ENCODE data around the gene CSF3.

DNA sequence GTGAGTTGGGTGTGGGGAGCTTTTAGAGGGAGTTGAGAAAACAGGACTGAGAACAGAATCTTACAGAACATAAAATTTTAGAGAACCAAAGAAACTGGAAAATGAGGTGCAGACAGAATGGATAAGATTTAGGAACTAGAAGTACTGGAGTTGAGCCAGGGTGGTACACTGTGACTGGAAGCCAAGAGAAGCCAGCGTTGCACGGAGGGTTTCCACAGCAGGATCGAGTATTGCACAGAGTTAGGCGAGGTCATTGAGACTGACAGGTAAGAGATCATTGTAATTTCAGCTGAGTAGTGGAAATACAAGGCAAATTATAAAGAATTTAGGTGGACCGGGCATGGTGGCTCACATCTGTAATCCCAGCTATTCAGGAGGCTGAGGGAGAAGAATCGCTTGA is 45.9 kb upstream of the CSF3 start:
- TF ChIP-seq, protein P1, sequence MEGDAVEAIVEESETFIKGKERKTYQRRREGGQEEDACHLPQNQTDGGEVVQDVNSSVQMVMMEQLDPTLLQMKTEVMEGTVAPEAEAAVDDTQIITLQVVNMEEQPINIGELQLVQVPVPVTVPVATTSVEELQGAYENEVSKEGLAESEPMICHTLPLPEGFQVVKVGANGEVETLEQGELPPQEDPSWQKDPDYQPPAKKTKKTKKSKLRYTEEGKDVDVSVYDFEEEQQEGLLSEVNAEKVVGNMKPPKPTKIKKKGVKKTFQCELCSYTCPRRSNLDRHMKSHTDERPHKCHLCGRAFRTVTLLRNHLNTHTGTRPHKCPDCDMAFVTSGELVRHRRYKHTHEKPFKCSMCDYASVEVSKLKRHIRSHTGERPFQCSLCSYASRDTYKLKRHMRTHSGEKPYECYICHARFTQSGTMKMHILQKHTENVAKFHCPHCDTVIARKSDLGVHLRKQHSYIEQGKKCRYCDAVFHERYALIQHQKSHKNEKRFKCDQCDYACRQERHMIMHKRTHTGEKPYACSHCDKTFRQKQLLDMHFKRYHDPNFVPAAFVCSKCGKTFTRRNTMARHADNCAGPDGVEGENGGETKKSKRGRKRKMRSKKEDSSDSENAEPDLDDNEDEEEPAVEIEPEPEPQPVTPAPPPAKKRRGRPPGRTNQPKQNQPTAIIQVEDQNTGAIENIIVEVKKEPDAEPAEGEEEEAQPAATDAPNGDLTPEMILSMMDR (conservative IDR thresholded peaks at IDR 0.05), result no peak
- TF ChIP-seq ZFX (IDR thresholded peaks at IDR 0.05), result no peak
